ENCODE data around the gene MIER1. TPM values are rescaled to one million over a fixed set of nuclear protein-coding genes. Genes with fewer than 3 reads are reported as not detected.
"Not testable (repeated sequence)": the region's sequence is repeated elsewhere in the genome, so short reads cannot be mapped to it uniquely, and the experiment has no call there.

MIER1 gene
- total RNA-seq, 1 donor from 2014 or later: 43.5 TPM

DNA sequence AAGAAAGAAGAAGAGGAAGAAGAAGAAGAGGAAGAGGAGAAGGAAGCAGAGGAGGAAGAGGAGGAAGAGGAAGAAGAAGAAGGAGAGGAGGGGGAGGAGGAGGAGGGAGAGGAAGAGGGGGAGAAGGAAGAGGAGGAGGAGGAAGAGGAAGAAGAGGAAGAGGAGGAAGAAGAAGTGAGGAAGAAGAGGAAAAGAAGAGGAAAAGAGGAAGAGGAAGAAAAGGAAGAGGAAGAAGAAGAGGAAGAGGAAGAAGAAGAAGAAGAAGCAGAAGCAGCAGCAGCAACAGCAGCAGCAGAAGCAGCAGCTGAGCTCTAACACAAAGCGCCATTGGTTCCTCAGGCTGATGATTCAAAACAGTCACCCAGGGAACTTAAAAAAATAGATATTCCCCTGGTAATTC, 34.2 kb upstream of the MIER1 start:
- Histone ChIP-seq H3K9me3 (ENCODE audit: low read depth) (no peaks in the 10 kb centered on the region), H3K4me3 (no peak overlapping the region), H3K27me3 (no peaks in the 10 kb centered on the region), H3K27ac (no peak overlapping the region), H3K79me2 (ENCODE audit: low read depth) (no peaks in the 10 kb centered on the region), H3K4me1 (peaks cover 5% of the 10 kb centered on the region), H3K9ac (no peak overlapping the region), H3F3A (ENCODE audit: low read depth) (no peaks in the 10 kb centered on the region), H2AFZ (replicated peaks) (no peak overlapping the region), H4K20me1 (ENCODE audit: low read depth) (no peaks in the 10 kb centered on the region), H3K4me2 (no peak overlapping the region), H3K36me3 (no peaks in the 10 kb centered on the region)
- Mint-ChIP-seq H3K27me3 (ENCODE audit: insufficient read depth, low read depth) (no peaks in the 10 kb centered on the region), H3K36me3 (peaks cover 4% of the 10 kb centered on the region), H3K4me1 (no peaks in the 10 kb centered on the region), H3K27ac (no peak overlapping the region), H3K4me3 (no peak overlapping the region), H3K9me3 (no peaks in the 10 kb centered on the region)
- DNase-seq (ENCODE audit: low spot score): no peak
- TF ChIP-seq EZH2 (IDR thresholded peaks at IDR 0.05): no peak
- TF ChIP-seq, protein P1, sequence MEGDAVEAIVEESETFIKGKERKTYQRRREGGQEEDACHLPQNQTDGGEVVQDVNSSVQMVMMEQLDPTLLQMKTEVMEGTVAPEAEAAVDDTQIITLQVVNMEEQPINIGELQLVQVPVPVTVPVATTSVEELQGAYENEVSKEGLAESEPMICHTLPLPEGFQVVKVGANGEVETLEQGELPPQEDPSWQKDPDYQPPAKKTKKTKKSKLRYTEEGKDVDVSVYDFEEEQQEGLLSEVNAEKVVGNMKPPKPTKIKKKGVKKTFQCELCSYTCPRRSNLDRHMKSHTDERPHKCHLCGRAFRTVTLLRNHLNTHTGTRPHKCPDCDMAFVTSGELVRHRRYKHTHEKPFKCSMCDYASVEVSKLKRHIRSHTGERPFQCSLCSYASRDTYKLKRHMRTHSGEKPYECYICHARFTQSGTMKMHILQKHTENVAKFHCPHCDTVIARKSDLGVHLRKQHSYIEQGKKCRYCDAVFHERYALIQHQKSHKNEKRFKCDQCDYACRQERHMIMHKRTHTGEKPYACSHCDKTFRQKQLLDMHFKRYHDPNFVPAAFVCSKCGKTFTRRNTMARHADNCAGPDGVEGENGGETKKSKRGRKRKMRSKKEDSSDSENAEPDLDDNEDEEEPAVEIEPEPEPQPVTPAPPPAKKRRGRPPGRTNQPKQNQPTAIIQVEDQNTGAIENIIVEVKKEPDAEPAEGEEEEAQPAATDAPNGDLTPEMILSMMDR (IDR thresholded peaks at IDR 0.05): no peak
- TF ChIP-seq EZH2phosphoT487 (IDR thresholded peaks at IDR 0.05): no peak

- H3K79me2 ChIP-seq (ENCODE audit: low read depth): no peaks in the 10 kb centered on the region
- H3K9me3 ChIP-seq (ENCODE audit: low read depth): no peaks in the 10 kb centered on the region
- peaks cover 11% of the 10 kb centered on the region for H3K36me3 Mint-ChIP-seq
- no peaks in the 10 kb centered on the region for H3K4me1 ChIP-seq
- no peak overlapping the region for H3K27ac ChIP-seq
- DNase-seq (ENCODE audit: low spot score): no peak
- no peaks in the 10 kb centered on the region for H3K4me1 Mint-ChIP-seq
- no peaks in the 10 kb centered on the region for H4K20me1 ChIP-seq (ENCODE audit: low read depth)
- no peak overlapping the region for H3K9ac ChIP-seq
- H3K9me3 Mint-ChIP-seq: no peaks in the 10 kb centered on the region
- no peaks in the 10 kb centered on the region for H3K36me3 ChIP-seq
- TF ChIP-seq EZH2phosphoT487 (IDR thresholded peaks at IDR 0.05) (no peak), EZH2 (IDR thresholded peaks at IDR 0.05) (no peak)
- TF ChIP-seq, protein P1 (IDR thresholded peaks at IDR 0.05): no peak
- no peak overlapping the region for H2AFZ ChIP-seq (replicated peaks)
- H3K27me3 Mint-ChIP-seq (ENCODE audit: insufficient read depth, low read depth): no peaks in the 10 kb centered on the region
- no peak overlapping the region for H3K4me2 ChIP-seq
- no peak overlapping the region for H3K4me3 ChIP-seq
- no peak overlapping the region for H3K27ac Mint-ChIP-seq
- no peaks in the 10 kb centered on the region for H3F3A ChIP-seq (ENCODE audit: low read depth)
- H3K27me3 ChIP-seq: no peaks in the 10 kb centered on the region
- H3K4me3 Mint-ChIP-seq: no peak overlapping the region
Observed at GRCh38 chr1:66893712-66894111, 31.1 kb upstream of the MIER1 start.

- not testable (repeated sequence) for H3K4me1 ChIP-seq; H3K4me3 Mint-ChIP-seq; H3K27me3 ChIP-seq; H3K4me2 ChIP-seq; H2AFZ ChIP-seq (replicated peaks); DNase-seq (ENCODE audit: low spot score); H3K4me1 Mint-ChIP-seq; H3K9ac ChIP-seq; H4K20me1 ChIP-seq (ENCODE audit: low read depth); H3K9me3 ChIP-seq (ENCODE audit: low read depth); H3F3A ChIP-seq (ENCODE audit: low read depth); H3K36me3 ChIP-seq; H3K4me3 ChIP-seq; H3K27me3 Mint-ChIP-seq (ENCODE audit: insufficient read depth, low read depth); H3K79me2 ChIP-seq (ENCODE audit: low read depth); H3K27ac ChIP-seq; H3K27ac Mint-ChIP-seq
- Mint-ChIP-seq H3K36me3 (peaks cover 25% of the 10 kb centered on the region), H3K9me3 (peaks cover 12% of the 10 kb centered on the region)
Observed at GRCh38 chr1:66915203-66915602, 9.6 kb upstream of the MIER1 start.

GRCh38 chr1:66916320-66916719, 8.5 kb upstream of the MIER1 start:
- H4K20me1 ChIP-seq (ENCODE audit: low read depth): no peaks in the 10 kb centered on the region
- peaks cover 10% of the 10 kb centered on the region for H3K79me2 ChIP-seq (ENCODE audit: low read depth)
- no peak for DNase-seq (ENCODE audit: low spot score)
- TF ChIP-seq, protein P1 (IDR thresholded peaks at IDR 0.05): no peak
- TF ChIP-seq EZH2 (IDR thresholded peaks at IDR 0.05) (no peak), EZH2phosphoT487 (IDR thresholded peaks at IDR 0.05) (no peak)
- H3K27me3 ChIP-seq: no peaks in the 10 kb centered on the region
- no peaks in the 10 kb centered on the region for H3K27me3 Mint-ChIP-seq (ENCODE audit: insufficient read depth, low read depth)
- H3K4me2 ChIP-seq: no peak overlapping the region
- peaks cover 35% of the 10 kb centered on the region for H3K36me3 Mint-ChIP-seq
- H3K27ac Mint-ChIP-seq: no peak overlapping the region
- H3F3A ChIP-seq (ENCODE audit: low read depth): no peaks in the 10 kb centered on the region
- no peak overlapping the region for H2AFZ ChIP-seq (replicated peaks)
- no peak overlapping the region for H3K4me3 ChIP-seq
- H3K27ac ChIP-seq: no peak overlapping the region
- no peaks in the 10 kb centered on the region for H3K9me3 ChIP-seq (ENCODE audit: low read depth)
- H3K36me3 ChIP-seq: peaks cover 5% of the 10 kb centered on the region
- H3K4me3 Mint-ChIP-seq: no peak overlapping the region
- no peak overlapping the region for H3K9ac ChIP-seq
- H3K9me3 Mint-ChIP-seq: peaks cover 12% of the 10 kb centered on the region
- no peaks in the 10 kb centered on the region for H3K4me1 Mint-ChIP-seq
- H3K4me1 ChIP-seq: no peaks in the 10 kb centered on the region

Measured in neural progenitor cell (in vitro differentiated cells).